ENCODE data around the gene ARHGEF28.

ARHGEF28 gene

GRCh38 chr5:73684691-73685090, 58.7 kb downstream of the ARHGEF28 start:
- Histone ChIP-seq H3K9ac (ENCODE audit: low read depth, low read length) (no peak overlapping the region), H3K4me1 (ENCODE audit: control insufficient read depth, insufficient read depth, low read length) (peaks cover 8% of the 10 kb centered on the region), H3K27me3 (ENCODE audit: control insufficient read depth, insufficient read depth, low read length) (no peaks in the 10 kb centered on the region), H3K36me3 (ENCODE audit: insufficient read depth, low read length) (peaks cover 21% of the 10 kb centered on the region), H3K4me3 (ENCODE audit: low read length) (no peak overlapping the region), H3K9me3 (replicated peaks; ENCODE audit: low read length) (no peaks in the 10 kb centered on the region), H3K4me2 (ENCODE audit: low read length) (no peak overlapping the region)

- Histone ChIP-seq H3K9me3 (replicated peaks; ENCODE audit: low read length) (no peaks in the 10 kb centered on the region), H3K4me3 (ENCODE audit: low read length) (no peak overlapping the region), H3K4me1 (ENCODE audit: control insufficient read depth, insufficient read depth, low read length) (peaks cover 20% of the 10 kb centered on the region), H3K27me3 (ENCODE audit: control insufficient read depth, insufficient read depth, low read length) (no peaks in the 10 kb centered on the region), H3K36me3 (ENCODE audit: insufficient read depth, low read length) (peaks cover 18% of the 10 kb centered on the region), H3K9ac (ENCODE audit: low read depth, low read length) (no peak overlapping the region), H3K4me2 (ENCODE audit: low read length) (no peak overlapping the region)
Observed at GRCh38 chr5:73686912-73687311, 60.9 kb downstream of the ARHGEF28 start.

- H3K4me1 ChIP-seq (ENCODE audit: control insufficient read depth, insufficient read depth, low read length) = peaks cover 24% of the 10 kb centered on the region
- no peaks in the 10 kb centered on the region for H3K27me3 ChIP-seq (ENCODE audit: control insufficient read depth, insufficient read depth, low read length)
- no peak overlapping the region for H3K4me3 ChIP-seq (ENCODE audit: low read length)
- no peaks in the 10 kb centered on the region for H3K9me3 ChIP-seq (replicated peaks; ENCODE audit: low read length)
- H3K9ac ChIP-seq (ENCODE audit: low read depth, low read length) = no peak overlapping the region
- H3K36me3 ChIP-seq (ENCODE audit: insufficient read depth, low read length) = peaks cover 15% of the 10 kb centered on the region
- no peak overlapping the region for H3K4me2 ChIP-seq (ENCODE audit: low read length)
Observed at GRCh38 chr5:73687357-73687756, 61.4 kb downstream of the ARHGEF28 start.

- peaks cover 48% of the 10 kb centered on the region for H3K4me1 ChIP-seq (ENCODE audit: control insufficient read depth, insufficient read depth, low read length)
- H3K36me3 ChIP-seq (ENCODE audit: insufficient read depth, low read length) = peaks cover 3% of the 10 kb centered on the region
- H3K4me2 ChIP-seq (ENCODE audit: low read length) = no peak overlapping the region
- H3K4me3 ChIP-seq (ENCODE audit: low read length) = no peak overlapping the region
- no peak overlapping the region for H3K9ac ChIP-seq (ENCODE audit: low read depth, low read length)
- no peaks in the 10 kb centered on the region for H3K27me3 ChIP-seq (ENCODE audit: control insufficient read depth, insufficient read depth, low read length)
- no peaks in the 10 kb centered on the region for H3K9me3 ChIP-seq (replicated peaks; ENCODE audit: low read length)
Observed at GRCh38 chr5:73690015-73690414, 64.0 kb downstream of the ARHGEF28 start.

GRCh38 chr5:73691302-73692080, 65.5 kb downstream of the ARHGEF28 start:
- Histone ChIP-seq H3K4me1 (ENCODE audit: control insufficient read depth, insufficient read depth, low read length) (peaks cover 41% of the 10 kb centered on the region), H3K36me3 (ENCODE audit: insufficient read depth, low read length) (peaks cover 7% of the 10 kb centered on the region), H3K9me3 (replicated peaks; ENCODE audit: low read length) (no peaks in the 10 kb centered on the region), H3K4me3 (ENCODE audit: low read length) (peak overlapping the region; percentile 23), H3K27me3 (ENCODE audit: control insufficient read depth, insufficient read depth, low read length) (no peaks in the 10 kb centered on the region), H3K9ac (ENCODE audit: low read depth, low read length) (no peak overlapping the region), H3K4me2 (ENCODE audit: low read length) (peak overlapping the region; percentile 68)

- Histone ChIP-seq H3K4me3 (ENCODE audit: low read length) (peak overlapping the region; percentile 44), H3K4me2 (ENCODE audit: low read length) (peak overlapping the region; percentile 68), H3K36me3 (ENCODE audit: insufficient read depth, low read length) (peaks cover 7% of the 10 kb centered on the region), H3K4me1 (ENCODE audit: control insufficient read depth, insufficient read depth, low read length) (peaks cover 45% of the 10 kb centered on the region), H3K27me3 (ENCODE audit: control insufficient read depth, insufficient read depth, low read length) (no peaks in the 10 kb centered on the region), H3K9me3 (replicated peaks; ENCODE audit: low read length) (no peaks in the 10 kb centered on the region), H3K9ac (ENCODE audit: low read depth, low read length) (peak overlapping the region; percentile 11)
Observed at GRCh38 chr5:73692166-73692640, 66.2 kb downstream of the ARHGEF28 start.

- H3K27me3 ChIP-seq (ENCODE audit: control insufficient read depth, insufficient read depth, low read length) = no peaks in the 10 kb centered on the region
- peaks cover 45% of the 10 kb centered on the region for H3K4me1 ChIP-seq (ENCODE audit: control insufficient read depth, insufficient read depth, low read length)
- H3K36me3 ChIP-seq (ENCODE audit: insufficient read depth, low read length) = peaks cover 8% of the 10 kb centered on the region
- H3K9ac ChIP-seq (ENCODE audit: low read depth, low read length) = peak overlapping the region; percentile 11
- H3K4me3 ChIP-seq (ENCODE audit: low read length) = peak overlapping the region; percentile 44
- no peaks in the 10 kb centered on the region for H3K9me3 ChIP-seq (replicated peaks; ENCODE audit: low read length)
- peak overlapping the region; percentile 68 for H3K4me2 ChIP-seq (ENCODE audit: low read length)
Observed at GRCh38 chr5:73692981-73693380, 67.0 kb downstream of the ARHGEF28 start.

GRCh38 chr5:73693573-73694061, 67.6 kb downstream of the ARHGEF28 start:
- peaks cover 14% of the 10 kb centered on the region for H3K36me3 ChIP-seq (ENCODE audit: insufficient read depth, low read length)
- H3K4me3 ChIP-seq (ENCODE audit: low read length) = no peak overlapping the region
- H3K9ac ChIP-seq (ENCODE audit: low read depth, low read length) = peak overlapping the region; percentile 15
- H3K4me1 ChIP-seq (ENCODE audit: control insufficient read depth, insufficient read depth, low read length) = peaks cover 45% of the 10 kb centered on the region
- no peaks in the 10 kb centered on the region for H3K27me3 ChIP-seq (ENCODE audit: control insufficient read depth, insufficient read depth, low read length)
- H3K4me2 ChIP-seq (ENCODE audit: low read length) = peak overlapping the region; percentile 68
- H3K9me3 ChIP-seq (replicated peaks; ENCODE audit: low read length) = no peaks in the 10 kb centered on the region

GRCh38 chr5:73694089-73694488, 68.1 kb downstream of the ARHGEF28 start:
- Histone ChIP-seq H3K4me1 (ENCODE audit: control insufficient read depth, insufficient read depth, low read length) (peaks cover 45% of the 10 kb centered on the region), H3K9ac (ENCODE audit: low read depth, low read length) (peak overlapping the region; percentile 15), H3K27me3 (ENCODE audit: control insufficient read depth, insufficient read depth, low read length) (no peaks in the 10 kb centered on the region), H3K9me3 (replicated peaks; ENCODE audit: low read length) (no peaks in the 10 kb centered on the region), H3K4me3 (ENCODE audit: low read length) (no peak overlapping the region), H3K36me3 (ENCODE audit: insufficient read depth, low read length) (peaks cover 15% of the 10 kb centered on the region), H3K4me2 (ENCODE audit: low read length) (peak overlapping the region; percentile 17)

GRCh38 chr5:73698011-73698410, 72.0 kb downstream of the ARHGEF28 start:
- Histone ChIP-seq H3K9ac (ENCODE audit: low read depth, low read length) (no peak overlapping the region), H3K27me3 (ENCODE audit: control insufficient read depth, insufficient read depth, low read length) (no peaks in the 10 kb centered on the region), H3K4me2 (ENCODE audit: low read length) (no peak overlapping the region), H3K9me3 (replicated peaks; ENCODE audit: low read length) (no peaks in the 10 kb centered on the region), H3K4me3 (ENCODE audit: low read length) (no peak overlapping the region), H3K4me1 (ENCODE audit: control insufficient read depth, insufficient read depth, low read length) (peaks cover 32% of the 10 kb centered on the region), H3K36me3 (ENCODE audit: insufficient read depth, low read length) (peaks cover 15% of the 10 kb centered on the region)

GRCh38 chr5:73701566-73701965, 75.6 kb downstream of the ARHGEF28 start:
- Histone ChIP-seq H3K4me2 (ENCODE audit: low read length) (no peak overlapping the region), H3K4me3 (ENCODE audit: low read length) (no peak overlapping the region), H3K9ac (ENCODE audit: low read depth, low read length) (no peak overlapping the region), H3K27me3 (ENCODE audit: control insufficient read depth, insufficient read depth, low read length) (no peaks in the 10 kb centered on the region), H3K4me1 (ENCODE audit: control insufficient read depth, insufficient read depth, low read length) (peaks cover 13% of the 10 kb centered on the region), H3K9me3 (replicated peaks; ENCODE audit: low read length) (no peaks in the 10 kb centered on the region), H3K36me3 (ENCODE audit: insufficient read depth, low read length) (peaks cover 21% of the 10 kb centered on the region)

GRCh38 chr5:73702534-73702933, 76.5 kb downstream of the ARHGEF28 start:
- no peaks in the 10 kb centered on the region for H3K9me3 ChIP-seq (replicated peaks; ENCODE audit: low read length)
- no peak overlapping the region for H3K4me3 ChIP-seq (ENCODE audit: low read length)
- peaks cover 27% of the 10 kb centered on the region for H3K36me3 ChIP-seq (ENCODE audit: insufficient read depth, low read length)
- no peaks in the 10 kb centered on the region for H3K27me3 ChIP-seq (ENCODE audit: control insufficient read depth, insufficient read depth, low read length)
- no peak overlapping the region for H3K9ac ChIP-seq (ENCODE audit: low read depth, low read length)
- no peak overlapping the region for H3K4me2 ChIP-seq (ENCODE audit: low read length)
- peaks cover 20% of the 10 kb centered on the region for H3K4me1 ChIP-seq (ENCODE audit: control insufficient read depth, insufficient read depth, low read length)
